HG03439 (cell line): Measurements from ENCODE around the gene METAP2.
"Not testable (repeated sequence)": the region's sequence is repeated elsewhere in the genome, so short reads cannot be mapped to it uniquely, and the experiment has no call there.

ENCODE experiments used
- ATAC-seq: cut with Tn5 transposase; IDR thresholded peaks from one replicate; pipeline ENCODE4 v1.9.1; 2021; ENCODE audit warnings: mild to moderate bottlenecking, moderate library complexity; ENCODE audit not compliant: unreplicated experiment

The METAP2 gene

DNA sequence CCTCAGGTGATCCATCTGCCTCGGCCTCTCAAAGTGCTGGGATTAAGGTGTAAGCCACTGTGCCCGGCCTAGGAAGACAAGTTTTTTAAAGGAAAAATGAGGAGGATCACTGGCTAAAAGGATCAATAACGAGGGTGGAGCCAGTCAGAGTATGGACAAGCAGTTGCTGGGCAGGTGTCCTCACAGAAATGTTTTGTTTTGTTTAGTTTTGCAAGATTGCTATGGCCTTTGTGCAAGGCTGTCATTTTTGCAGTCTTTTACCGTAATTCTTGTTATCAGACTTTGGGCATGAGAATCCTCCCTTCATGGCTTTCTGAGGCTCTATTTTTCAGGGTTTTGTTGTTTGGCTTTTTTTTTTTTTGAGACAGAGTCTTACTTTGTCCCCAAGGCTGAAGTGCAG is 11.9 kb upstream of the METAP2 start:
- ATAC-seq = no peak

DNA sequence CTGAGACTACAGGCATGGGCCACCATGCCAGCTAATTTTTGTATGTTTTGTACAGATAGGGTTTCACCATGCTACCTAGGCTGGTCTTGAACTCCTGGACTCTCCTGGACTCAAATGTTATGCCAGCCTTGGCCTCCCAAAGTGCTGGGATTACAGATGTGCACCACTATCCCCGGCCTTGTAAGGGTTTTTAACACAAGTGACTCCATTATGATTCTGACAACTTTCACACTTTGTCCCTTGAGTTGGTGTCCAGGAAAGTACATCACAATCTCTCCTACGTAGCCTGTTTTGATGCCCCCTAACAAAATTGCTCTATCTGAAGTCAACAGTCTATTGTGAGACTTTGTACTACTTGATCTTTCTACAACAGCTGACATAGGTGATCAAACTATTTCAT is 11.4 kb upstream of the METAP2 start:
- ATAC-seq = no peak

DNA sequence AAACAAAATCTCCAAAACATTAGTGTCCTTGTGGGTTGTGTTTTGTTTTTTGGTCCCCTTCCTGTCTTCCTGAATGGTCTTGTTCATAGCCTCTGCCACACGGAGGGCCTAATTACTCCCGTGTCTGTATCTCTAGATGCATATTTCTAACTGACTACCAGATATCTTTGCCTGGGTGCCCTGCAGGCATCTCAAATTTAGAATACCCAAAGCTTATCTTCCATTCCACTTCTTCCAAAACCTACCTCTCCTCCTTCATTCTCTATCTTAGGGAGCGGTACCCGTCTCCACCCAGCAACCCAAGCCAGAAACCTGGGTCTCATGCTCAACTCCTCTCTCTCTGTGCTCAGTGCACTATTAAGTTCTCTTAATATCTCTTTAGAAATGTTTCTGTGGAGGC is 10.9 kb upstream of the METAP2 start:
- no peak for ATAC-seq

DNA sequence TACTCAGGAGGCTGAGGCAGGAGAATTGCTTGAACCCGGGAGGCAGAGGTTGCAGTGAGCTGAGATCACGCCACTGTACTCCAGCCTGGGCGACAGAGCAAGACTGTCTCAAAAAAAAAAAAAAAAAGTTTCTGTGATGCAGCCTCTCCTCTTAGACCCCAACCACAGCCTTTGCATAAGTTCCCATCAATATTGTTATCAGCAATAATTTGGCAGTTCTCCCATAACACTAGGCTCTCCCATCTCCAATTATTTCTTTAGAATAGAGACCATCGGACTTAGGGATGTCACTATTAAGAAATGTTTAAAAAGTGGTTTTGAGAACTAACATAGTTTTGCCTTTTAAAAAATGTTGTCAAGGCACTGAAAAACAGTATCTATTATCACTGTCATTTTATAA is 10.2 kb upstream of the METAP2 start:
- ATAC-seq = not testable (repeated sequence)

DNA sequence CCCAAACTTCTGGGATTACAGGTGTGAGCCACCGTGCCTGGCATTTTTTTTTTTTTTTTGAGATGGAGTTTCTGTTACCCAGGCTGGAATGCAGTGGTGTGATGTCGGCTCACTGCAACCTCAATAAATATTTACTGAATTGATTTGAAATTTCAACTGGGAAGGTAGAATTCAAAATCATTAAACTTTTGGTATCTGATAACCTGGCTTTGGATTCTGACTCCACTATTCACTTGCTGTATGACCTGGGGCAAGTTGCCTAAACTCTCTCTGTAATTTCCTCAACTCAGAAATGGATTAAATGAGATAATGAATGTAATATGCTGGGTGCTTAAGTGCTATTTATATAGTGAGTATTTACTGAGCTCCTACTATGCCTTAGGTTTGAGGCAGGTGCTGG is 8.7 kb upstream of the METAP2 start:
- no peak for ATAC-seq

DNA sequence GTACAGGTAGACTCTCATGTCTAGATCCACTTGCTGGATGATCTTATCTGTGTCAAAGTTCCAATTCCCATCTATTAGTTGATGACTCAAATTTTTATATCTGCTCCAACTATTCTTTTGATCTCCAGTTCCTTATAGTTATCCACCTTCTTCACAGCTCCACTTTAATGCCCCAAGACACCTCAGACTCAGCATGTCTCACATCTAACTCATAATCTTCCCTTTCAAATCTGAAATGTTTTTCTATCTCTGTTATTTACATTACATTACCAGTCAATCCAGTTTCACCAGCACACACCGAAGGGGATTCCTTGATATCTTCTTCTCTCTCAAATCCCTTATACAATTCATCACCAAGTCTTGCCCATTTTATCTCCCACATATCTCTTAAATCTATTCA is 3.7 kb upstream of the METAP2 start:
- no peak for ATAC-seq

DNA sequence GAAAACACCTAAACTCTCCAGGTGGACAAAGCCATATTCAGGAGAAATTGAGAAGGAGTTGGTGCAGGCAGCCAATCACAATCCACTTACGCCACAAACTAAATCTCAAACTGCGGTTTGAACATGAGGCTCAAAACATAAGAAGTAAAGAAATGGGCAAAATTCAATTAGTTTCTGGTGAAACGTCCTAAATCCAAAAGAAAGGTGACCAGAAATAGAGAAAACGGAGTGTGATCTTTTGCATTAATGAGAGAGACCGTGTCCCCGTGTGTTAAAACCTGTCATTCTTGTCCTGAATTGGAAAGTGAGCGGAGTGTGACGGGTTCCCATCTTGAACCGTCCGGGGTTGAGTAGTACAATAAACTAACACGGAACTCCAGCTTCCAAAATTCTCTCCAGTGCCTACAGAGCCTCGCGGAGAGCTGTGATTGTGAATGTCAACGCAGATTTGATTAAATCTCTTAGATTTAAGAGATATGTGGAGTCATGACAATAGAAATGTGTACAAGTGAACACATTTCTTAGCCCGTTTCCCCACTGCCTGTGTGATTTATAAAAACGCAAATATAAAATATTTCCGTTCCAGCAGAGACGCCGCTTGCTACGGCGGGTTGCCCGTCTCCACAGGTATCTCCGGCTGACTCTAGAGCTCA is 595 bp upstream of the METAP2 start:
- peak; percentile 23 for ATAC-seq

DNA sequence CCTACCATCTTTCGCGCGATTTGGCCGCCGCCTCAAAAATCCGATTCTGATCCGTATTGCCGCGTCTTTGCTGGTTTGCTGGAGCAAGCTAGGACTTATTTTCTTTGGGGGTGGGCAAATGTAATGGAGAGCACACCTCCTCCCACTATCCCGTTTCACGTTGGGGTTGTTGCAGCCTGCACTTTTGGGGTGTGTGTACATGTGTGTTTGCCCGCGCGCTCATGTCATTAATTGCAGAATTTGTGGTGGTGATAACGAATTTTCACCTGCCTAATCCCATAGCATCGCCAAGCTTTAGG is 657 bp downstream of the METAP2 start:
- no peak for ATAC-seq

DNA sequence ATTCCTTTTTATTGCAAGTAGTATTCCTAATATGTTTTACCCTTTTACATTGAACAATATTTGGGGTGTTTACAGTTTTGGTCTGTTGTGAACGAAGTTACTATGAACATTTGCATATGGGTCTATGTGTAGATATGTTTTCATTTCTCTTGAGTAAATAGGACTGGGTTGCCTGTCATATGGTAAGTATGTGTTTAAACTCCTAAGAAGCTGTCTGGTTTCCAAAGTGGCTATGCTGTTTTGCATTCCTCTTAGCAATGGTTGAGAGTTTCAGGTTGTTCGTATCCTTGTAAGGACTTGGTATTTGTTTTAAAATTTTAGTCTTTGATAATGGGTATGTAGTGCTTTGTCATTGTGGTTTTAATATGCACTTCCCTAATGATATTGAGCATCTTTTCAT is 6.3 kb downstream of the METAP2 start:
- no peak for ATAC-seq

DNA sequence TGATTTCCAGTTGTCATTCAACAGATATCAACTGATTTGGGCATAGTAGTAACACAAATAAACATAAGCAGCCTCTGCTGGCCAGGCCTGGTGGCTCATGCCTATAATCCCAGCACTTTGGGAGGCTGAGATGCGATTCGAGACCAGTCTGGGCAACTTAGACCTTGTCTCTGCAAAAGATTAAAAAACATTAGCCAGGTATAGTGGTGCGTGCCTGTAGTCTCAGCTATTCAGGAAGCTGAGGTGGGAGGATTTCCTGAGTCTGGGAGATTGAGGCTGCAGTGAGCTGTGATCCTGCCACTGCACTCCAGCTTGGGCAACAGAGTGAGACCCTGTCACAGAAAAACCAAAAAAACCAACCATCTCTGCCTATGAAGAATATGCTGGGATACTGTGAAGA is 7.1 kb downstream of the METAP2 start:
- no peak for ATAC-seq

DNA sequence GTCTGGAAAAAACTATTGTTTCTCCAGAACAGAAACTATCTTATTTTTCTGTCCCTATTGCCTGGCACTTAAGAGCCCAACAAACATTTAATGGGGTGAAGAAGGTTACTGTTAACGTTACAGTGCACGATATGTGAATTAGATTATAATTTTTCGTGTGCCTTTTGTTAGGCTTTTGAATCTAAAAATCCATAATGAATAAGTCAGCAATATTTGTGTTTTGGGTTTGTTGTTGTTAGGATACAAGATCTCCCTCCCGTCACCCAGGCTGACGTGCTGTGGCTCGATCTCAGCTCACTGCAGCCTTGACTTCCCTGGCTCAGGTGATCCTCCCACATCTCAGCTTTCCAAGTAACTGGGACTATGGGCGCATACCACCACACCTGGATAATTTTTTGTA is 7.9 kb downstream of the METAP2 start:
- no peak for ATAC-seq

DNA sequence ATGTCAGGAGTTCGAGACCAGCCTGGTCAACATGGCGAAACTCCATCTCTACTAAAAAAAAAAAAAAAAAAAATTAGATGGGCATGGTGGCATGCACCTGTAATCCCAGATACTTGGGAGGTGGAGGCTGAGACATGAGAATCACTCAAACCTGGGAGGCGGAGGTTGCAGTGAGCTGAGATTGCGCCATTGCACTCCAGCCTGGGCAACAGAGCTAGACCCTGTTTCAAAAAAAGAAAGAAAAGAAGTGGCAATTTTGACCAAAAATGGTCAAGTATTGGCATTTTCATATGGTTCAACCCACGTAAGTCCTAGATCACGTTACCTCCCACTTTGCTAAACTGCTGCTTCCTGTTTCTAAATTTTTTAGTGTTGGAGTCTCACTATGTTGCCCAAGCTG is 8.6 kb downstream of the METAP2 start:
- ATAC-seq = not testable (repeated sequence)

DNA sequence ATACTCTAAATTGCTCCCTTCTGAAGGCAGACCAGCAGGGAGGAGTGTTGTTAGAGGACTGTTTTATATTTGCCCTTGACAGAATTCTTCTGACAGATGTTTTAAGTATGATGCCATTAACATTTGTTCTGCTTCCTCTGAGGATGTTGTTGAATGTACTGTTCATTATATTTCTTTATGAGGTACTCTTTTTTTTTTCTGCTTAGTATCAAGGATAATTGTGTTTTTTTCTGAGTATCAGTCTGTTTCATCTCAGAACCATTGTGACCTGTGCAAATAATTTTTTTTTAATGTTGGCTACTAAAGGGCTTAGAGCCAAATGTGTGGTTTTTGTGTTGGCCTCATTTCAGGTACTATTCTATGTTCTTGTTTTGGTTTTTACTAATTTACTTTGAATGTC is 10.6 kb downstream of the METAP2 start:
- no peak for ATAC-seq

DNA sequence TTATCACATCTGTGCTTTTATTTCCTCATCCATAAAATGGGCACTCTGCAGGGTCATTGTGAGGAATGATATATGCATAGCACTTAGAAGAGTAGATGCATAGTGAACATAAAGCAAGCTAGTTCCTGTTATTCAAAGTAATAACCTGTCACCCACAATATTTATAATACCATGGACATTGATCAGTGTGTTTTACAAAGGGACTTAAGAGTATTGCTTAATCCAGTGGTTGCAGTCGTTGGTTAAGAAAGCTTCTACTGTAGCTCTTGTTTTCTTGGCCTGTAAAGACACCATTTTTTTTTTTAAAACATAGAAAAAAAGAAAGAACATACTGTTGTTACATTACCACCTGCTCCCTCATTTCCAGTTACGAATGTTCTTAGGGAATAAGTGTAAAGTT is 13.1 kb downstream of the METAP2 start:
- no peak for ATAC-seq

DNA sequence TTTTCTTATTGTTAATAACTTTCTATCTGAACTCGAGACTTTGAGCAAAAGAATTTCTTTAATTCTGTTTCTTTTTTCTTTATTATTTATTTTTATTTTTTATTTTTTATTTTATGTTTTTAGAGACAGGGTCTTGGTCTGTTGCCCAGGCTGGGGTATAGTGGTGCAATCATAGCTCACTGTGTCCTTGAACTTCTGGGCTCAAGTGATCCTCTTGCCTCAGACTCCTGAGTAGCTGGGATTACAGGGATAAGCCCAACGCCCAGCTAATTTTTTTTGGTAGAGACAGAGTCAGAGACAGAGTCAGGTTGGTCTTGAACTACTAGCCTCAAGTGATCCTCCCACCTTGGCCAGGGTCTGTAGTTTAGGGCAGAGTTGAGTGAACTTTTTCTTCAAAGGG is 18.5 kb downstream of the METAP2 start:
- no peak for ATAC-seq

DNA sequence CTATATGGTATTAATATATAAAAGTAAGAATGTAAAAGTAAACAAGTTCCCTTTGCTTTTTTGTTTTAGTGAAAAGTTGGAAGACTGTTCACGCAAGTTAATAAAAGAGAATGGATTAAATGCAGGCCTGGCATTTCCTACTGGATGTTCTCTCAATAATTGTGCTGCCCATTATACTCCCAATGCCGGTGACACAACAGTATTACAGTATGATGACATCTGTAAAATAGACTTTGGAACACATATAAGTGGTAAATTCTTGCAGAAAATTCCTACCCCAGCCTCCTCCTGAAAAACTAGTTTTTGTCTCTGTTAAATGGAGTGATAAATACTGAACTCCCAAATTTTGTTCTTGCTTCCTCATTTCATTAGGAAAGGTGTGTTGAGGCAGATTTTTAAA is 20.9 kb downstream of the METAP2 start:
- no peak for ATAC-seq

DNA sequence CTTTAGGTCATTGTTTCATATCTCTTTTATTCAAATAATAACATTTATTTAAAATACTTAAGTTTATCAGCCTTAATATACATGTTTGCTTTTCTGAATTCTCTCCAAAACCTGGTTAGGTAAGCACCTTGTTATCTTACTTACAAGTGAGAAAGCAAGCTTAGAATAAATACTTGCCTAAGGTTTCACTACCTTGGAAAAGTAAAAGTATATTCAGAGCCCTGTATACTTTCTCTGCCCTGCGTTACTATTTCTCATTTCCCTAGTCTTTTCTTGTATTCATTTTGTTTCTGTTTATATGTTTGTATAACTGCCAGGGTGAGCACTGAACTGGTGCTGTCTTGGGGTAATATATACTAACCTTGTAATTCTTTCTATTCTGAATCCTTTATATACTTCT is 21.5 kb downstream of the METAP2 start:
- no peak for ATAC-seq

DNA sequence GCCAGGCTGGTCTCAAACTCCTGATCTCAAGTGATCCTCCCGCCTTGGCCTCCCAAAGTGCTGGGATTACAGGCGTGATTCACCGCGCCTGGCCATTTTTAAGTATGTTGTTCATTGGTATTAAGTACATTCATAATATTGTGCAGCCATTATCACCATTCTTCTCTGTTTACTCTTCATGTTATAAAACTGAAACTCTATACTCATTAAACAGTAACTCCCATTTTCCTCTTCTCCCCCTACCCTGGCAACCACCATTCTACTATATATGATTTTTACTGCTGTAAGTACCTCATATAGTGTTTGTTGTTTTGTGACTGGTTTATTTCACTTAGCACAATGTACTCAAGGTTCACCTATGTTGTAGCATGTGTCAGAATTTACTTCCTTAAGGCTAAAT is 23.1 kb downstream of the METAP2 start:
- no peak for ATAC-seq

DNA sequence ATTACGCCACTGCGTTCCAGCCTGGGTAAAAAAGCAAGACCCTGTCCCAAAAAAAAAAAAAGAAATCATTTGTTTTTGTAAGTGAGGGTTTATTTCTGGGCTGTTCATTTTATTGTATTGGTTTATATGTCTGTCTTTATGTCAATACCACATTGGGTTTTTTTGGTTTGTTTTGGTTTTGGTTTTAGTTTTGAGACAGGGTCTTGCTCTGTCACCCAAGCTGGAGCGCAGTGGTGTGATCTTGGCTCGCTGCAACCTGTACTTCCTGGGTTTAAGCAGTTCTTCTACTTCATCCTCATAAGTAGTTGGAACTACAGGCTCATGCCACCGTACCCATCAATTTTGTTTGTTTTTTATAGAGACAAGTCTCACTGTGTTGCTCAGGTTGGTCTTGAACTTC is 25.0 kb downstream of the METAP2 start:
- no peak for ATAC-seq

DNA sequence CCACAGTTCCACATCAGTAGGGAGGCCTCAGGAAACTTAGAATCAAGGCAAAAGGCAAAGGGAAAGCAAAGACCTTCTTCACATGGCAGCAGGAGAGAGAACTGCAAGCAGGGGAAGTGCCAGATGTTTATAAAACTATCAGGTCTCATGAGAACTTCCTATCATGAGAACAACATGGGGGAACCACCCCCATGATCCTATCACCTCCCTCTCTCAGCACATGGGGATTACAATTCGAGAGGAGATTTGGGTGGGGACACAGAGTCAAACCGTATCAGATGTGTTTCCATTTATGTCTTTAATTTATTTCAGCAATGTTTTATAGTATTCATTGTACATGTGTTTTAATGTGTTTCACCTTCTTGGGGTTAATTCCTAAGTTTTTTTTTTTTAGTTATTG is 25.8 kb downstream of the METAP2 start:
- no peak for ATAC-seq

DNA sequence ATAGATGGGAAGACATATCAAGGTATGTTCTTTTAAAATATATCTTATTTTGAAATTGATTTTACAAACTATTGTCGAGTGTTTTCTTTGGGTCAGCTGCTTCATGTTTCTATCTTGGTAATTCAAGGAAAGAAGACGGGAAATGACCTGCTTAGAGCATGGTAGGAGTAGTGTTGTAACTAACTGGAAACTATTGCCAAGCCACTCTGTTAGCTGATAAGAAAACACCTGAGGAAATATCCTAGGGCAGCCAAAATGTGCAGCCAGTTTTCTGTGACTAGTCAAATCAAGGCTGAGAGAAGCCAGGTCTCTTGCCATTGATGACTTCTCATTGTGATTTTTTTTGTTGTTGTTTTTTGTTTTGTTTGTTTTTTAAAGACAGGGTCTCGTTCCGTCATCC is 30.2 kb downstream of the METAP2 start:
- ATAC-seq = no peak

DNA sequence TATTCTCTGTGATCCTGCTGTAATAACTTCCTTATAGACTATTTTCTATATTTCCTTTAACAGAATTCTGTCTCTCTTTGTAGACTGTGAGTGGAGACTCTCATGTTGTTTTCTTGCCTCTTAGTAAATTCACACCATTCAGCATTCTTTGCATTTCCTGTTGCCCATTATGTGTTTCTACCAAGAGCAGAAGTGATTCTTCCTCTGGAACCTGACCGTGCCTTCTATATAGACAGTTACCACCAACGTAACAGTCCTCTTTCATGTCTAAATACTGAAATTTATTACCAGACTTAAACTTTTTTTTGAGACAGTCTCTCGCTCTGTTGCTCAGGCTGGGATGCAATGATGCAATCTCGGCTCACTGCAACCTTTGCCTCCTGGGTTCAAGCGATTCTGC is 31.1 kb downstream of the METAP2 start:
- no peak for ATAC-seq

DNA sequence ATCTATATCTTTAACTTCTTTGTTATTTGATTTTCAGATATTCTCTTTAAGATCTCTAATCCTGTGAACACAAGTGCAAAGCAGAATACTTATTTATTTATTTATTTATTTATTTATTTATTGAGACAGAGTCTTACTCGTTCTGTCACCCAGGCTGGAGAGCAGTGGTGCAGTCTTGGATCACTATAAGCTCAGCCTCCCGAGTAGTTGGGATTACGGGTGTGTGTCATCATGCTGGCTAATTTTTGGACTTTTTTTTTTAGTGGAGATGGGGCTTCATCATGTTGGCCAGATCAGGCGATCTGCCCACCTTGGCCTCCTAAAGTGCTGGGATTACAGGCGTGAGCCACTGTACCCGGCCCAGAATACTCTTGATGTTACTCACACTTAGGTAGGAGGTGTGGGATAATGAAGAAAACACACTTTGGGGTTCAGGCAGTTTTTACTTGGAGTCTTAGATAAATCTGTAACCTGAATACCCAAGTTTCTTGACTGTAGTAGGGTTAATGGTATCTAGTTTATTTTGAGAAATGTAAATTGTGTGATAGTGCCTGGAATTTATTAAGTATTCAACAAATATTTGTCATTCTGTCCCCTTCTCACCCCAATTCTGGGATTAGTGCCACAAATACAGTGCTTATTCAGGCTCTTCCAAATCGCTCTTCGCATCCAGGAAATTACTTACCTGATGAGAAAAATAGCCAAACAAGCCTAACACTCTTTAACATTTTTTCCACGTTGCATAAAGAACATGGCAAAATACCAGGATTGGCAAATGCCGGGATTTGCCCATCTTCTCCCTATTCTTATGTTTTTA is 33.0 kb downstream of the METAP2 start:
- ATAC-seq = no peak
